C4-2B (cell line): Measurements from ENCODE around the gene AKAP12.

ENCODE experiments used
- CTCF ChIP-seq: fragments of 450-650 bp; conservative IDR thresholded peaks from 2 replicates; pipeline ENCODE4 v1.5.1; 2017; ENCODE audit warnings: mild to moderate bottlenecking
- ZFX ChIP-seq: fragments of 450-650 bp; IDR thresholded peaks from 2 replicates; pipeline ENCODE4 v1.6.1; 2017

DNA sequence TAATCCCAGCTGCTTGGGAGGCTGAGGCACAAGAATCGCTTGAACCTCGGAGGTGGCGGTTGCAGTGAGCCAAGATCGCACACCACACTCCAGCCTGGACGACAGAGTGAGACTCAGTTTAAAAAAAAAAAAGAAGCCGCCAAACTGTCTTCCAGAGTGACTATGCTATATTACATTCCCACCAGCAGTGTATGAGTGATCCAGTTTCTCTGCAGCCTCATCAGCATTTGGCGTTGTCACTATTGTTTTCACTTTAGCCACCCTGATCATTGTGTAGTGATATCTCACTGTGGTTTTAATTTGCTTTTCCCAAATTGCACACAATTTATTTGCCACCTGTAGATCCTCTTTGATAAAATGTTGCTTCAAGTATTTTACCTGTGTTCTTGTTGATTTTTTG, 6.0 kb upstream of the AKAP12 start:
- no peak for TF ChIP-seq CTCF
- no peak for TF ChIP-seq ZFX
